GM19239 (cell line): ENCODE results near the gene TRAPPC13.
A peak's percentile ranks its signal among the peaks of the same experiment; 100 is the strongest.
"Not testable (repeated sequence)": the region's sequence is repeated elsewhere in the genome, so short reads cannot be mapped to it uniquely, and the experiment has no call there.

Experiments used
- DNase-seq: peaks from one replicate; pipeline ENCODE4 v3.0.0; 2011; ENCODE audit warnings: low spot score; ENCODE audit not compliant: insufficient read length
- FAIRE-seq: peaks from 2 replicates; lab custom pipeline; 2011; peaks lifted over from hg19 to GRCh38; lab: Jason Lieb, UNC

The TRAPPC13 gene, protein sequence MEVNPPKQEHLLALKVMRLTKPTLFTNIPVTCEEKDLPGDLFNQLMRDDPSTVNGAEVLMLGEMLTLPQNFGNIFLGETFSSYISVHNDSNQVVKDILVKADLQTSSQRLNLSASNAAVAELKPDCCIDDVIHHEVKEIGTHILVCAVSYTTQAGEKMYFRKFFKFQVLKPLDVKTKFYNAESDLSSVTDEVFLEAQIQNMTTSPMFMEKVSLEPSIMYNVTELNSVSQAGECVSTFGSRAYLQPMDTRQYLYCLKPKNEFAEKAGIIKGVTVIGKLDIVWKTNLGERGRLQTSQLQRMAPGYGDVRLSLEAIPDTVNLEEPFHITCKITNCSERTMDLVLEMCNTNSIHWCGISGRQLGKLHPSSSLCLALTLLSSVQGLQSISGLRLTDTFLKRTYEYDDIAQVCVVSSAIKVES

DNA sequence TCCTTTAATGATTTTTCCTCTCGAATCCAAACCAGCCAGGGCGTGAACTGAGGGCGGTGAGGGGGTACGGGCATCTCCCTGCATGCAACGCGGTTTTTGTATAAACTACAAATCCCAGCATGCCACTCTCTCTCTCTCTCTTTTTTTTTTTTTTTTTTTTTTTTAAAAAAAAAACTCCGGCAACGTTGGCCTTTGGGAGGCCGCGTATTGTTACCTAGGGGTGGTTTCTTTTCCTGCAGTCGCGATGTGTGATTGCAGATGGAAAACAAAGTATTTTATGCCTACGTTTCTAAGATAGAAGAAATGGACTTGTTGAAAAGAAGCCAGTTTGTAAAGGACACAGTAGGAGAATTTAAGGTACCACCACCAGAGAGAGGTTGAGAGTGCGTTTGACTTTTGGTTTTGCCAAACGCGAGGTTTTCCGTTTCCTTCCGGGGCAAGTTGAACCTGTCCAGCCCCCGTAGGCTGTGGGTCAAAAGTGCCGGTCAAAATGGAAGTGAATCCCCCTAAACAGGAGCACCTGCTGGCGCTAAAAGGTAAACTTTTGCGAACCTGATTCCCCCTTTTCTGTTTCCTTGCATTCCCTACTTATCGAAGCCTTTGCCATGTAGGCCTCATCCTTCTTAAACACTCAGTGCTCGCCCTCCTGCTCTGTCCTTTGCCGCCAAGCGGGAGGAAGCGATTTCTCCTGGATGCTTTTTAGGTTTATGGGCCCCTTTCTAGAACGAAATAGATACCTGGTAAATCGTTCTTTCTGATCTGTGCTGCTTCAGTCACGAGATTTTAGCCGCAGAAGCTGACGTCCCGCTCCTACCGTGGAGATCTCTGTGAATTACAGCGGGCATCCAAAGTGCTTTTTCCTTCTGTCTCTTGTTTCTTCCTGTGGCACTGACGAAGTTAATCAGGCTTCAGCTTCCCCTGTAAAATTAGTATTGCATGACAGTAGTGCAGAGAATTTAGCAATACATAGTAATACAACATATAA lies at the start of gene TRAPPC13, which contains the start of gene SHLD3:
TRAPPC13 (plus strand) TSS at position 457 of the 985 bp plus-strand sequence; CDS start at position 491, 34 bp downstream.
SHLD3 (plus strand) TSS at position 457 of the 985 bp plus-strand sequence. CDS start 4,561 bp downstream, outside the sequence.
- DNase-seq (peak; percentile 22), FAIRE-seq (no peak)

DNA sequence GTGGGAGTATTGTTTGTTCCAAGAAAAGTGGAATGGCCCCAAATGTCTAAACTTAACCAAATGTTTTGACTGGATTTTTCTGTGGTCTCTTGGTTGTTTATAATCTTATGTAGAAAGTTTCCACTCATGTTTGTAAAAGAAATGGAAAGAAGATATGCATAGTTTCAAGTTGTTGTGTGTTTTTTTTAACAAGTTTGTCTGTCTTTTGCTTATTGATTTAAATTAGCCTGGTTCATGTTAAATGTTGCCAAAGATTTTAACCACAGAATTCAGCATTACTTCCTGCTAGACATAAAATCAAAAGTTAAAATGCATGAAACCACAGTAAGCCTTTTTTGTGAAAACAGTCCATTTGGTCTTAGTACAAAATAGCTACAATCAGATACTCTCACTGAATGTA lies 47.7 kb upstream of the TRAPPC13 start:
- DNase-seq (no peak), FAIRE-seq (no peak)

DNA sequence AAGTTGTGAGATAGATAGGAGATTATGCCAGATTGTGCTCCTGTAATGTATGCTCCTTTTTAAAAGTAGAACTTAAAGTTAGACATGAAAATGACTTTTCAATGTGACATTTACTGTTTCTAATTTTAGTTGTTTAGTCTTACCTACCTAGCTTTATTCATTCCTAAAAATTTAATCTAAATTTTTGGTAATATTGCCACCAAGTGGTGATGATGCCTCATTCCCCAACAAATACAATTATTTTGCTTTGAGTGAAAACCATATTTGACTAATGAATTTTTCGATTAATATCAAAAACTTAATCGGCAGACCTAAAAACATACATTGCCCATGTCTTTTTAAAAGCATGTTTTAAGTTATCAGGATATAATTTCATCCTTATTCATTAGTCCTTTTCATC lies 36.1 kb upstream of the TRAPPC13 start:
- FAIRE-seq (no peak), DNase-seq (no peak)

DNA sequence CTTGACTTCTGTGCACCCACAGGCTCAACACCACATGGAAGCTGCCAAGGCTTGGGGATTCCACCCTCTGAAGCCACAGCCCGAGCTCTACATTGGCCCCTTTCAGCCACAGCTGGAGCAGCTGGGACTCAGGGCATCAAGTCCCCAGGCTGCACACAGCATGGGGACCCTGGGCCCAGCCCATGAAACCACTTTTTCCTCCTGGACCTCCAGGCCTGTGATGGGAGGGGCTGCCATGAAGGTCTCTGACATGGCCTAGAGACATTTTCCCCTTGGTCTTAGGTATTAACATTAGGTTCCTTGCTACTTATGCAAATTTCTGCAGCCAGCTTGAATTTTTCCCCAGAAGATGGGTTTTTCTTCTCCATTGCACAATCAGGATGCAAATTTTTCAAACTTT lies 23.1 kb upstream of the TRAPPC13 start:
- not testable (repeated sequence) for DNase-seq, FAIRE-seq

DNA sequence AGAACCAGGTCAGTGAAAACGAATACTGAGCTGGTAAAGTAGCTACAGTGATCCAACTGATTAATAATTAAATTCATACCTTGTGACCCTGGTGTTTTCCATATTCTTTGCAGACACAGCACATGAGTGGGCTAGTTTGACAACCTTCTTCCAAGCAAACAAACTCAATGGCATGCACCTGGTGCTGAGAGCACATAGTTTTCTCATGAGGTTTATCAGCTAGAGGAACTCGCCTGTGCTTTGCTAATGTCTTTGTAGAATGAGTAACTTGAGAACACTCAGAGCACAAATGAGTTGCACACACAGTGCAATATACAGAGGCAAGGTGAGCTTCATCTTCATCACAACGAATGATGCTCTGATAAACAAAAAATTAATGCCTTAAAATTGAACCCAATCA lies 13.3 kb upstream of the TRAPPC13 start:
- FAIRE-seq (no peak), DNase-seq (no peak)

DNA sequence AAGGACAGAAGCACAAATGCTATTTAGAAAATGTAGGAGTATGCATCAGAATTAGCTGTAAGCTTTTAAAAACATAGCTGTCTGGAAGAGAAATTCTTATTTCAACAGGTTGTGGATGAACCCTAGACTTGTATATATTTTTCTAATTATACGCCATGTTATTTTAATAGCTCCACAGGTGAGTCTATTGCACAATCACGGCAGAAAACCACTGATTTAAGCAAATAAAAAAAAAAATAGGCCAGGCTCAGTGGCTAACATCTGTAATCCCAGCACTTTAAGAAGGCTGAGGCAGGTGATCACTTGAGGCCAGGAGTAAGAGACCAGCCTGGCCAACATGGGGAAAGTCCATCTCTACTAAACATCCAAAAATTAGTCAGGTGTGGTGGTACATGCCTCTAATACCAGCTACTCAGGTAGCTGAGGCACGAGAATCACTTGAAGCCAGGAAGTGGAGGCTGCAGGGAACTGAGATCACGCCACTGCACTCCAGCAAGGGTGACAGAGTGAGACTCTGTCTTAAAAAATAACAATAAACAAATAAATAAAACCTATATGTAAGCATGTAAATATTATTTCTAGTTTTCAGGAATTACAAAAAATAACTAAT lies 12.4 kb upstream of the TRAPPC13 start:
- no peak for FAIRE-seq
- no peak for DNase-seq

DNA sequence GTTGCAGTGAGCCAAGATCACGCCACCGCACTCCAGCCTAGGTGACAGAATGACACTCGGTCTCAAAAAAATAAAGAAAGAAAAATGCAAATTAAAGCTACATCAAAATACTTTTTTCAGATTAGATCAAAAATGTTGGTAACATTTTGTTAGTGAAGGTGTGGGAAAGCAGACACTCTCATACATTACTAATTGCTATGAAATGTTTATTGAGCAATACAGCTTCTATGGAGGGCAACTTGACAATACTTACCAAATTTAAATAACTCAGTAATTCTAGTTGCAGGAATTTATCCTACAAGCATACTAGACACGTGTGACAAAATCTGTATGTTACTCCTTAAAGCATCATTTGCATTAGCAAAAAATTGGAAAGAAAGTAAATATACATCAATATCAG lies 4.8 kb upstream of the TRAPPC13 start:
- FAIRE-seq: no peak
- no peak for DNase-seq

DNA sequence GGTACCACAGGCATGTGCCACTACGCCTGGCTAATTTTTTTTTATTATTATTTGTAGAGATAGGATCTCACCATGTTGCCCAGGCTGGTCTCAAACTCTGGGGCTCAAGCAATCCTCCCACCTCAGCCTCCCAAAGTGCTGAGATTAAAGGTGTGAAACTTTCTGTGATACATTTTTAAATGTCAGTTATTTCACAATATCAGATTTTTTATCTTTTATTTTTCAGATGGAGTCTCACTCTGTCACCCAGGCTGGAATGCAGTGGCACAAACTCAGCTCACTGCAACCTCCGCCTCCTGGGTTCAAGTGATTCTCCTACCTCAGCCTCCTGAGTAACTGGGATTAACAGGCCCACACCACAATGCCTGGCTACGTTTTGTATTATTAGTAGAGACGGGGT lies 2.9 kb upstream of the TRAPPC13 start:
- DNase-seq, FAIRE-seq: not testable (repeated sequence)

DNA sequence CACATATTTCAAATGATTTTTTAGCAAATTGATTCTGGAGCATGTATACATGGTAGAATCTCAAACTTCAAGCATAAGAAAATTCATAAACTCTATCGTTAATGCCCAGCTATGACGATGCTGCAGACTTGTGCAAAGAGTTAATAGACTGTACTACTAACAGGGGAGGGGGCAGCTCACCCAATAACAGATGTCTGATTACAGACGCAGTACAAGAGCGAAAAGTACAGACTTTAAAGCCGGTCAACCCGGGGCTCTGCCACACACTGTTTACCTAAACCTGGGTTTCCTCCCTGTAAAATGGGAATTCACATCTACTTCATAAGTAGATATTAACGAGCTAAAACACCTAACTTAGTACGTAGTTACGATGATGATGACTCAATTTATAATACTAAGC lies 1.3 kb upstream of the TRAPPC13 start:
- FAIRE-seq: no peak

DNA sequence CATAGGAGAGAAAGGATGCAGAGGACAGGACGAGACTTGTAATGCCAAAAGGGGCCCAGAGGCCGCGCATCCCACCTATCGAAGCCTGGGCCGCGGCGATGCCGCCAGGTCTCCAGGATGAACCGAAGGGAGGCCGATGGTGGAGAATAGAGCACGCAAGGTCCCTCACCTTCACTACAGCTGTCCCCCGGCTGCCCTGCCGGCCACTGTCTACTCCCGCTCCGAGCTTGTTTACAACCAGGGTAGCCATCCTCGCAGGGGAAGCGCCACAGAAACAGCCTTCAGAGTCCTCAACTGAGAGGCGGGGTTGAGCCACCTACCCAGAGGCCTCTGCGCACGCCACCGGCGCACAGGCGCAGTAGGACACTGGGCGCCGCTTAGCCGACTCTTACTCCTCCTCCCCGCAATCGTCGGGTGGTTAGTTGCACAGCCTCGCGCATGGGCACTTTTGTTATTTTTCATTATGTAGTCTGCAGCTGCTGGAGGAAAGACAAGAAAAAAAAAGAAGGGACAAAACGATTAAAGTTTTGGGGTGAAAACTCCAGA lies 729 bp upstream of the TRAPPC13 start, which contains the start of gene TRIM23:
TRIM23 (minus strand) TSS at position 309 of the 546 bp plus-strand sequence; CDS start at position 250, 59 bp downstream.
- DNase-seq (peak; percentile 44), FAIRE-seq (peak; percentile 95)

More for the DNA sequence above, 1.3 kb upstream of the TRAPPC13 start:
- DNase-seq: no peak

DNA sequence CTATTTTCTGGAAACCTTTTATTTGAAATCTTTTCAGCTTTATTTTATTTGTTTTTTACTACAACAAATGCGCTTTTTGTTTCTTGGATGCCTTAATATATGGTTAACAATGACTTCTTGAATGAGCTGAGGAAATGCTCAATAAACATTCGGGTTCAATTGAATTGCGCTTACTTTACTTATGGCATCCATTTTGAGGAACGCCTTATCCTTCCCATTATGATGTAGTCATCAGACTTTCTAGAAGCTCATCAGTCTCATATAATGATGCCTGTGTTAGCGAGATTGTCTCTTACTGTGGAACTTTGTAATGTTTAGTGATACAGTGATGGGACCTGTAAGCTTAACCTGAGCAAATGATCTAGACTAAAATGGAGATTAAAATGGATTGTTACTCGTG lies 916 bp downstream of the TRAPPC13 start:
- DNase-seq (no peak), FAIRE-seq (no peak)

DNA sequence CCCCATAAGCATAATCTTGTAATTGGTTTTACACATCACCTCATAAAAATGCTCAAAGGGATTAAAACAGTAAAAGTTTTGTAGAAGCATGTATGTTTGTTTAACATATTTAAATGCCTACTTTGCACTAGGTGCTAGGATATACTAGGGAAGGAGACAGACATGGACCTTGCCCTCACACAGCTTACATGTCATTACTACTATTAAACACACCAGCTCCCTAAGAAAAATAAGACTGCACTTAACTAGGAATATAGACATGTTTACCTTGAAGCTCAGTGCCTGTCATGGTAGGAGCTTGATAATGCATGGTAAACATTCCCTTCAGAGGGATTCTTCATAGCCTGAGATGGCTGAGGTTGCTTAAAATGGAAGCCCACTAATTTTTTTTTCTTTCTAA lies 6.2 kb downstream of the TRAPPC13 start:
- DNase-seq (no peak), FAIRE-seq (no peak)

DNA sequence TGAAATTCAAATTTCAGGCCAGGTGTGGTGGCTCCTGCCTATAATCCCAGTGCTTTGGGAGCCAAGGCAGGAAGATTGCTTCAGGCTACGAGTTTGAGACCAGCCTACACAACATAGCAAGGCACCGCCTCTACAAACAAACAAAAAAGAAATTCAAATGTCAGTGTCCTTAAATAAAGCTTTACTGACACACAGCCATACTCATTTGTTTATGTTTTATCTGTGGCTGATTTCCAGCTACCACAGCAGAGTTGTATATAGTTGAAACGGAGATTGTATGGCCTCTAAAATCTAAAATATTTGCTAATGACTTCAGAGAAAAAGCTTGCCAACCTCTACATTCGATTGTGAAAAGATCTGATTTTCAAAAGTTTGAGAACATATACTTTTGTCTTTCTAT lies 15.4 kb downstream of the TRAPPC13 start:
- FAIRE-seq: no peak

DNA sequence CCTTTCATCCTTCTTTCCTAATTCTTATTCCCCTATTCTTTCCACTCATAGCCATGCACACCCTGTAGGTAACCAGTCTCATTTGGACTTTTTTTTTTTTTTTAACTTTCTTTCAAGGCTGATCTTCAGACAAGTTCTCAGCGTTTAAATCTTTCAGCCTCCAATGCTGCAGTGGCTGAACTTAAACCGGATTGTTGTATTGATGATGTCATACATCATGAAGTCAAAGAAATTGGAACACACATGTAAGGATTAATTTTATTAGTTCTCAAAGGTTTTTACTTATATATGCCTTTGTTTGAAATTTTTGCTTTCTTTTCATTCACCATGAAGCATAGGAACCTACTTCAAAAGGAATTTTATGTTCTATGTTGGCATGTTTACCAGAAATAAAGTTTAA lies 22.1 kb downstream of the TRAPPC13 start:
- FAIRE-seq (no peak), DNase-seq (no peak)

More for the DNA sequence above, 15.4 kb downstream of the TRAPPC13 start:
- no peak for DNase-seq

DNA sequence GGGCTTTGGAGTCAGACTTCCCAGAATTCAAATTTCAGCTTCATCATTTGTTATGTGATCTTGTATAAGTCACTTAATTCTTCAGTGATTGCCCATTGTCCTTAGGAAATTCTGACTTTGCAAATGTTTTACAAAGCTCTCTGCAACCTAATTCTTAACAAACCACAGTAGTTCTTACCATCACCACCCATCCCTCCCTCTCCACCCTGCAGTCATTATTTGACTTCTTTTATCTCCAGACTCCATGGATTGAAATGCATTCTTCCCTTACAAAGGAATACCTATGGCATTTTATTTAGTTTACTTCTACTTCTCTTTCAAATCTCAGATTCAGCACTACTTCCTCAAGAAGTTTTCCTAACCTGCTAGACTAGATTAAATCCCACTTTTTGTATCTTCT lies 23.1 kb downstream of the TRAPPC13 start:
- DNase-seq (no peak), FAIRE-seq (peak; percentile 47)

DNA sequence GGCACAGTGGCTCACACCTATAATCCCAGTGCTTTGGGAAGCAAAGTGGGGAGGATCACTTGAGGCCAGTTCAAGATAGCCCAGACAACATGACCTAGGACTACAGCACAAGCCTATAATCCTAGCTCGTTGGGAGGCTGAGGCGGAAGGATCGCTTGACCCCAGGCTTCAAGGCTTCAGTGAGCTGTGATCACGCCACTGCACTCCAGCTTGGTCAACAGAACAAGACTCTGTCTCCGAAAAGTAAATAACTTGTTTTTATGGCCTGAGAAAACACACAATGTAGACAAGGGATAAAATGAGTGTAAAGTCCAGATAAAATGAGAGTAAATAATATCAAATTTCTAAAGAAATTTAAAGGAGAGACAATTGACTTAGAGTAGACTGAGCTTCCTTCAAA lies 26.3 kb downstream of the TRAPPC13 start:
- FAIRE-seq: no peak

DNA sequence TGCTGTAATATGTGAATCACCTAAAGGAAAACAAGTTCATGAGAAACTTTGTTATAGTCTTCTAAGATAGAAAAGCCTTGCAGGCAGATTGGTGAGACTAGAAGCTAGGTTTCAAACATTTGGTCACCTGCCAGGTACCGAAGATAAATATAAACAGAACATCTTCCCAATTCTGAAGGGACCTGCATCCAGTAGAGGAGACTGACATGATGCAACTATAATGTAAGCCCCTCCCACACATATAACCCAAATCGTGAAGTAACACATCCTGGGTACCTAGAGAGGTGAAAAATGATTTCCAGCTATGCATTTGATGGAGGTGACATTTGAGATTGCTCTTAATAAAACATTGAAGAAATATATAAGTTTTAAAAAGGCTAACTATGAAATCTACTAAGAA lies 29.9 kb downstream of the TRAPPC13 start:
- no peak for DNase-seq
- FAIRE-seq: no peak

More for the DNA sequence above, 26.3 kb downstream of the TRAPPC13 start:
- DNase-seq: no peak

DNA sequence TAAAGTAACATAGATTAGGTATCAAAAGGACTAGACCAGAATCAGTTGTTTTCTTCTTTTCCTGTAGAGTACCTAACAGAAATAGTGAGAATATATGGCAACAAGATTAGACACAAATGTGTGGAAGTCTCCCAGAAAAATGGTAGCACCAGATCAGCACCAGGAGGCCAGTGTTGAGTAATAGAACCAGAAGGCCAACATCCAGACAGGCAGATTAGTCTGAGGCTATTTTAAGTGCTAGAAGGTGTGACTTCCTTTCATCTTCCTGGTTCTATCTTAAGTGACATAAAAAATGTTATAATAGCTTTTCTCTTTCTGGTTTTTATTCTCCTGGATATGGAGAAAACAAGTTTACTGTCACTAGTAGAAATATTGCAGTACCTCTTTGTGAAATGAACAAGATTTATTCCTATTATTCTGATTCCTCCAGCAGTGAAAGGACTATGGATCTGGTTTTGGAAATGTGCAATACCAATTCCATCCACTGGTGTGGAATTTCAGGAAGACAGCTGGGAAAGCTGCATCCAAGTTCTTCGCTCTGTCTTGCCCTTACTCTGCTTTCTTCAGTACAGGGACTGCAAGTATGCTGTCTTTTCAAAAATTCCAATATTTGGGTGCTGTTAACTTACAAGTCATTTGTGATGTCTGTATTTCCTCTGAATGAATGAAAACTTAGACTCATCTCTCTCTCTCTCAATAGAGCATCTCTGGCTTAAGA lies 39.1 kb downstream of the TRAPPC13 start:
- FAIRE-seq (peak; percentile 66), DNase-seq (no peak)

DNA sequence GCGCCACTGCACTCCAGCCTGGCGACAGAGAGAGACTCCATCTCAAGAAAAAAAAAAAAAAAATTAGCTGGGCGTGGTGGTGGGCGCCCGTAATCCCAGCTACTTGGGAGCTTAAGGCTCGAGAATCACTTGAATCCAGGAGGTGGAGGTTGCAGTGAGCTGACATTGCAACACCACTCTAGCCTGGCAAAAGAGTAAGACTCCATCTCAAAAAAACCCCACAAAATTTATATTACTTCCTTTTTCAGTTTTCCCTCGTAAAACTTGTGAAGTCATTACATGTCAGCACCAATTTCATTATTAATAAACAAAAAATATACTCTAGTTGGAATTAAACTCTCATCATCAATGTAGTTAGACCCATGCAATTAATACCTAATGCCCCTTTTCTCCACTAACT lies 43.9 kb downstream of the TRAPPC13 start:
- FAIRE-seq (no peak), DNase-seq (no peak)
